Pancreas (tissue), 10 donors: ENCODE results near the gene FGF19. TPM values are rescaled to one million over a fixed set of nuclear protein-coding genes. Genes with fewer than 3 reads are reported as not detected.
A peak's percentile ranks its signal among the peaks of the same experiment; 100 is the strongest.
"Not testable (repeated sequence)": the region's sequence is repeated elsewhere in the genome, so short reads cannot be mapped to it uniquely, and the experiment has no call there.

ENCODE experiments used
- ATAC-seq, 4 donors: fragments of 200-7000 bp; cut with Tn5 transposase; one replicate each; pipeline versions ENCODE4 v1.8.0 to v1.9.1; 2020; ENCODE audit warnings: mild to moderate bottlenecking in 4 of 4, moderate library complexity in 4 of 4
- DNase-seq, 6 donors: peaks; one replicate each; pipeline ENCODE4 v3.0.0-alpha.2; 2020
- FAIRE-seq: peaks from 2 replicates; lab custom pipeline; 2012; peaks lifted over from hg19 to GRCh38; lab: Jason Lieb, UNC
- H3K27ac ChIP-seq, 4 donors: fragments of 200-600 bp; sonication (generic); 1 replicate in 3 of 4; 2 replicates in 1 of 4; pipeline versions ENCODE4 v1.5.0 to v1.8.0; 2020
- H3K27me3 ChIP-seq, 4 donors: fragments of 200-600 bp; one replicate each; pipeline ENCODE4 v1.8.0; 2021
- H3K36me3 ChIP-seq, 3 donors: fragments of 200-600 bp; sonication (generic) in 1 of 3; one replicate each; pipeline versions ENCODE4 v1.5.0 to v1.8.0; 2020 to 2021
- H3K4me1 ChIP-seq, 3 donors: fragments of 200-600 bp; one replicate each; pipeline ENCODE4 v1.8.0; 2021
- H3K4me3 ChIP-seq, 4 donors: fragments of 200-600 bp; sonication (generic) in 2 of 4; one replicate each; pipeline versions ENCODE4 v1.5.0 to v1.8.0; 2020 to 2021
- H3K9me3 ChIP-seq, 4 donors: fragments of 200-600 bp; one replicate each; pipeline ENCODE4 v1.8.0; 2021
- WGBS, 2 donors: extraction: QIAGEN DNeasy Blood & Tissue Kit; methylation state at CpG; one replicate each; pipeline ENCODE4 v1.1.7; 2013; 5-methylcytosine and 5-hydroxymethylcytosine counted together
- intact Hi-C, 3 donors: fragments of 100-400 bp; cut with DNase I; formaldehyde crosslinking; loops; one replicate each; pipeline versions ENCODE4 v1.11.1 to v1.14.2; 2022
- polyA plus RNA-seq, 2 donors: library from polyadenylated mRNA; stranded (reverse); fragments of 200-250 nt; gene quantifications; one replicate each; pipeline ENCODE4 v1.2.3, GENCODE V29; 2013
- total RNA-seq, 6 donors: library from RNA; stranded (reverse); fragmentation: NEBNext Ultra II Directional in 4 of 6; extraction: Animal tissue kit (Norgen Biotek cat#: 25700) in 4 of 6; gene quantifications; one replicate each; pipeline versions ENCODE4 v1.2.1 to v1.2.4, GENCODE V29; 2021 to 2023
- TF ChIP-seq, protein P1 (sequence below), 4 donors: fragments of 200-600 bp; sonication (generic) in 3 of 4; IDR thresholded peaks; one replicate each; pipeline versions ENCODE4 v1.5.0 to v1.8.0; 2021; ENCODE audit warnings: antibody characterized with exemption in 4 of 4
- donor health status: healthy with polysubstance abuse.
- donor health status: DM: no; HTN: no; CAD: no; lungs with moderate emphysema.
- donor health status: DM: no; HTN: no; CAD: no.
- donor health status: control.
- donor health status: control.
- donor health status: Bipolar disorder and iron deficiency.
- donor health status: DM: yes; HTN: yes; CAD: no.
- donor health status: DM: no; HTN: no; CAD: no.
- donor health status: DM: no; HTN: no; CAD: no.
- donor health status: DM: yes; HTN: yes; CAD: no.

Gene FGF19
- total and polyA plus RNA-seq, 8 donors: 0.06 to 0.28 (median 0.07) TPM; not detected in 3

DNA sequence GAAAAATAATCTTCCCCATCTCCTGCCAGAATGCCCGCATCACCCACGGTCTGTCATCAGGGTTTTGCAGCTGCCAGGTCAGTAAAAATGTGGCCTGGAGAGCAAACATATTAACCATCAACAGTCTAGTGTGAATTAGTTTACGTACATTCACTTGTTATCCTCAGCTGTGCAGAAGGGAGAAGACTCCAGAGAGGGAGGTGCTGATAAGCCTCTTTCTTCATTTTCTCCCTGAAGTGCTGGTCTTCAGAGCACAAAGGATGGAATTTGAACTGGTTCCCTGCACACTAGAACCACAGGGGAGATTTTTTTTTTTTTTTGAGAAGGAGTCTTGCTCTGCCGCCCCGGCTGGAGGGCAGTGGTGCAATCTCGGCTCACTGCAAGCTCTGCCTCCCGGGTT, 8.2 kb downstream of the FGF19 start:
- Histone ChIP-seq H3K4me3 (no peak overlapping the region), H3K9me3 (no peaks in the 10 kb centered on the region), H3K27me3 (no peaks in the 10 kb centered on the region), H3K4me1 (peaks cover 0 to under 1% (median 0%) of the 10 kb centered on the region in 3 donors), H3K36me3 (no peaks in the 10 kb centered on the region), H3K27ac (no peak overlapping the region)
- WGBS, 2 donors: 62% methylated on average over 7 of the region's 7 CpGs
- intact Hi-C loops: no loop called here
- FAIRE-seq: no peak
- no peak for ATAC-seq
- TF ChIP-seq, protein P1, sequence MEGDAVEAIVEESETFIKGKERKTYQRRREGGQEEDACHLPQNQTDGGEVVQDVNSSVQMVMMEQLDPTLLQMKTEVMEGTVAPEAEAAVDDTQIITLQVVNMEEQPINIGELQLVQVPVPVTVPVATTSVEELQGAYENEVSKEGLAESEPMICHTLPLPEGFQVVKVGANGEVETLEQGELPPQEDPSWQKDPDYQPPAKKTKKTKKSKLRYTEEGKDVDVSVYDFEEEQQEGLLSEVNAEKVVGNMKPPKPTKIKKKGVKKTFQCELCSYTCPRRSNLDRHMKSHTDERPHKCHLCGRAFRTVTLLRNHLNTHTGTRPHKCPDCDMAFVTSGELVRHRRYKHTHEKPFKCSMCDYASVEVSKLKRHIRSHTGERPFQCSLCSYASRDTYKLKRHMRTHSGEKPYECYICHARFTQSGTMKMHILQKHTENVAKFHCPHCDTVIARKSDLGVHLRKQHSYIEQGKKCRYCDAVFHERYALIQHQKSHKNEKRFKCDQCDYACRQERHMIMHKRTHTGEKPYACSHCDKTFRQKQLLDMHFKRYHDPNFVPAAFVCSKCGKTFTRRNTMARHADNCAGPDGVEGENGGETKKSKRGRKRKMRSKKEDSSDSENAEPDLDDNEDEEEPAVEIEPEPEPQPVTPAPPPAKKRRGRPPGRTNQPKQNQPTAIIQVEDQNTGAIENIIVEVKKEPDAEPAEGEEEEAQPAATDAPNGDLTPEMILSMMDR (IDR thresholded peaks at IDR 0.05): no peak
- DNase-seq: no peak

- WGBS, 2 donors: 73 to 75% methylated on average over 10 of the region's 10 CpGs
- Histone ChIP-seq H3K27me3 (no peaks in the 10 kb centered on the region), H3K4me3 (no peak overlapping the region), H3K9me3 (no peaks in the 10 kb centered on the region), H3K4me1 (no peaks in the 10 kb centered on the region), H3K36me3 (no peaks in the 10 kb centered on the region), H3K27ac (no peak overlapping the region)
- intact Hi-C loops: loop anchor here in 2 of 3 donors (5.0 kb wide), 2 partner anchors 193 to 198 kb away; no protein-coding TSS in a partner anchor
- FAIRE-seq (no peak), DNase-seq (no peak), ATAC-seq (no peak)
- TF ChIP-seq, protein P1 (IDR thresholded peaks at IDR 0.05): no peak
Measured at GRCh38 chr11:69694781-69695180, 9.0 kb downstream of the FGF19 start.

DNA sequence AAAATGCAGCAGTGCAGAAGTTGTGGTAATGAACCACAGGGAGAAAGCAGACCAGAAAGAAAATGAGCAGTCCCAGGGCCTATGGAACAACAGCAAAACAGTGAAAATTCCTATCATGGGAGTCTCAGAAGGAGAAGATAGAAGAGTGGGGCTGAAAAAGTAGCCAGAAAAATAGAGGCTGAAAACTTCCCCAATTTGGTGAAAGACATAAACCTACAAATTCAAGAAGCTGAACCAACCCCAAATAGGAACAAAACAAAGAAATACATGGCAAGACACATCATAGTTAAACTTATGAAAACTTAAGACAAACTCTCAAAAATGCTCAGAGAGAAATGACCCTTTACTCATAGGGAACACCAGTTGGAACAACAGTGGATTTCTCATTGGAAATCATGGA, 11.4 kb downstream of the FGF19 start:
- peaks cover 0 to 2% (median 0%) of the 10 kb centered on the region in 3 donors for H3K4me1 ChIP-seq
- no peaks in the 10 kb centered on the region for H3K36me3 ChIP-seq
- DNase-seq (no peak), ATAC-seq (no peak), FAIRE-seq (no peak)
- intact Hi-C loops: loop anchor here in 2 of 3 donors (5.0 kb wide), 2 partner anchors 195 to 200 kb away; no protein-coding TSS in a partner anchor
- TF ChIP-seq, protein P1 (IDR thresholded peaks at IDR 0.05): no peak
- H3K4me3 ChIP-seq: no peak overlapping the region
- H3K27me3 ChIP-seq: no peaks in the 10 kb centered on the region
- H3K9me3 ChIP-seq: no peaks in the 10 kb centered on the region
- no peak overlapping the region for H3K27ac ChIP-seq

DNA sequence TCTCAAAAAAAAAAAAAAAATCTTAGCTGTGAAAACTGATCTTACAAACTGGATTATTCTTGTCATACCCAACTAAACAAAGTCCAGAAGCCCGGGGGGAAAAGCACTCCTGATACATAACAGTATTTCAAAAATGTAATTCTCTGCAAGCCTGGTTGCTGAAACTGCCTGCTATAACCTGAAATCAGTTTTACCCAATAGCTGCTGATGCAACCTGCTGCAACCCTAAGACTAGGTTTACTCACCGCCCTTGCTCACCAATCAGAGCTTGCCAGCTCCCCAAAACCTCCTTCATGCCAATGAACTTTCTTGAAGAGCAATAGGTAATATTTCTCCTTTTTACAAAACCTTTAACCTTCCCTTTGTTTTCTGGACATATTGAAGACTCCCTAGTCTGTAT, 12.4 kb downstream of the FGF19 start:
- Histone ChIP-seq H3K9me3 (no peaks in the 10 kb centered on the region), H3K27me3 (no peaks in the 10 kb centered on the region), H3K27ac (no peak overlapping the region), H3K4me1 (peaks cover 0 to 2% (median 0%) of the 10 kb centered on the region in 3 donors), H3K36me3 (no peaks in the 10 kb centered on the region), H3K4me3 (no peak overlapping the region)
- FAIRE-seq (no peak), DNase-seq (no peak), ATAC-seq (no peak)
- 72 to 86% methylated on average over 2 of the region's 2 CpGs for WGBS, 2 donors
- TF ChIP-seq, protein P1 (IDR thresholded peaks at IDR 0.05): no peak
- intact Hi-C loops: loop anchor here in 2 of 3 donors (5.0 kb wide), 2 partner anchors 196 to 201 kb away; no protein-coding TSS in a partner anchor

GRCh38 chr11:69689484-69690319, 14.1 kb downstream of the FGF19 start:
- DNase-seq (no peak), FAIRE-seq (no peak), ATAC-seq (no peak)
- no peaks in the 10 kb centered on the region for H3K27me3 ChIP-seq
- no peak overlapping the region for H3K4me3 ChIP-seq
- intact Hi-C loops: loop anchor here in 2 of 3 donors (5.0 to 10.0 kb wide), 3 partner anchors 198 to 505 kb away; no protein-coding TSS in a partner anchor
- TF ChIP-seq, protein P1 (IDR thresholded peaks at IDR 0.05): no peak
- no peak overlapping the region for H3K27ac ChIP-seq
- no peaks in the 10 kb centered on the region for H3K36me3 ChIP-seq
- WGBS, 2 donors: 59 to 69% methylated on average over 5 of the region's 5 CpGs
- H3K9me3 ChIP-seq: no peaks in the 10 kb centered on the region
- peaks cover 0 to 2% (median 0%) of the 10 kb centered on the region in 3 donors for H3K4me1 ChIP-seq

DNA sequence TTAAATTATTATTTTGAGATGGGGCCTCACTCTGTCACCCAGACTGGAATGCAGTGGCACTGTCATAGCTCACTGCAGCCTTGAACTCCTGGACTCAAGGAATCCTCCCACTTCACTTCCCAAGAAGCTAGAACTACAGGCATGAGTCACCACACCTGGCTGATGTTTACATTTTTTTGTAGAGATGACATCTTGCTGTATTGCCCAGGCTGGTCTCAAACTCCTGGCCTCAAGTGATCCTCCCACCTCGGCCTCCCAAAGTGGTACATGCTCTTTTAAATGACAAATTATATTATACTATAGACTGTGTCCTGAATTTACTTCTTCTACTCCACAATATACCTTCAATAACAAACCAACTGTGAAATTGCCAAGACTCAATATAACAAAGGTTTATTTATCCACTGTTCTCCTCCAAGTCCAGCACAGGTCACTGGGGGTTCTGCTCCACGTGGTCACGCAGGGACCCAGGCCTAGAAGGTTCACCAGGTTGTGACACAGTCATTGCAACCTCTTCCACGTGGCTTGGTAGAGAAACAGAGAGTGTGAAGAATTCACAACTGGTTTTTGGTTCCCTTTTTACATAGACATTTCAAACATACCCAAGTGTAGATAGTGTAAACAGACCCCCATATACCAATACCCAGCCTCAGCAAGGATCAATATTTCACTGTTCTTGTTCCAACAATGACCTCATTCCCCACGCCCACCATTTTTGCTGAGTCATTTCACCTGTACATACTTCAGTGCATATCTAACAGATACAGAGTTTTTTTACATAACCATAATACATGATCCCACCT, 15.7 kb downstream of the FGF19 start:
- not testable (repeated sequence) for H3K27ac ChIP-seq, H3K9me3 ChIP-seq, H3K4me1 ChIP-seq, H3K4me3 ChIP-seq, H3K27me3 ChIP-seq, H3K36me3 ChIP-seq, FAIRE-seq
- peak; percentile 41 to 74 (median 56) for ATAC-seq
- intact Hi-C loops: loop anchor here in 1 of 3 donors (10.0 kb wide), 1 partner anchor 507 kb away; no protein-coding TSS in a partner anchor
- WGBS, 2 donors: 52 to 55% methylated on average over 5 of the region's 5 CpGs
- peak in 1 of 6 donors; percentile 59 for DNase-seq
